Tibial nerve (tissue), 3 donors: ENCODE measurements around the gene LGALS7B.
"Not testable (repeated sequence)": the region's sequence is repeated elsewhere in the genome, so short reads cannot be mapped to it uniquely, and the experiment has no call there.

Experiments used
- CTCF ChIP-seq, 5 experiments: fragments of 200-600 bp in 3 of 5; fragments of 450-650 bp in 2 of 5; sonication (generic) in 3 of 5; IDR thresholded peaks; one replicate each; pipeline ENCODE4 v1.5.1; 2016 to 2019; ENCODE audit warnings: antibody characterized with exemption in 5 of 5, mild to moderate bottlenecking in 3 of 5, moderate library complexity in 2 of 5
- POLR2A ChIP-seq, 2 donors: fragments of 450-650 bp; IDR thresholded peaks; one replicate each; pipeline ENCODE4 v1.6.1; 2017; ENCODE audit warnings: antibody characterized with exemption in 2 of 2, mild to moderate bottlenecking in 2 of 2, moderate library complexity in 2 of 2

- TF ChIP-seq CTCF, POLR2A (IDR thresholded peaks at IDR 0.05): not testable (repeated sequence)
Observed at GRCh38 chr19:38753783-38754182, 35.2 kb upstream of the LGALS7B start.
